NCI-H82 treated with DMSO at 0.1 percent for 48 hours (cell line): ENCODE data around the gene IFT122.

Experiments used
- DNase-seq: peaks from one replicate; lab custom pipeline; 2025; ENCODE audit not compliant: unreplicated experiment; lab: John Stamatoyannopoulos, UW

Gene IFT122

DNA sequence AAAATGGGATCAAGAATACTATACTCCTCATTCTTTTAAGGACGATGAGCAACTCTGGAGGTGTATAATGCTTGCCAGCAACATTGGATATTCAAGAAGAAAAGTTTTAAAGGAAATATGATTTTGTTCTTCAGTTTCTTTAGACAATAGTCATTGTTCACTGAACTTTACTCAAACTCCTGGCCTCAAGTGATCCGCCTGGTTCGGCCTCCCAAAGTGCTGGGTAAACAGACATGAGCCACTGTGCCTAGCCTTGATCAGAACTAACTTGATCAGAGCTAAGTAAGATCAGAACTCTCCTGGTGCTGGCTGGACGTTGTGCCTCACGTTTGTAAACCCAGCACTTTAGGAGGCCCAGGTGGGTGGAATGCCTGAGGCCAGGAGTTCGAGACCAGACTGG is 24.2 kb upstream of the IFT122 start:
- no peak for DNase-seq

DNA sequence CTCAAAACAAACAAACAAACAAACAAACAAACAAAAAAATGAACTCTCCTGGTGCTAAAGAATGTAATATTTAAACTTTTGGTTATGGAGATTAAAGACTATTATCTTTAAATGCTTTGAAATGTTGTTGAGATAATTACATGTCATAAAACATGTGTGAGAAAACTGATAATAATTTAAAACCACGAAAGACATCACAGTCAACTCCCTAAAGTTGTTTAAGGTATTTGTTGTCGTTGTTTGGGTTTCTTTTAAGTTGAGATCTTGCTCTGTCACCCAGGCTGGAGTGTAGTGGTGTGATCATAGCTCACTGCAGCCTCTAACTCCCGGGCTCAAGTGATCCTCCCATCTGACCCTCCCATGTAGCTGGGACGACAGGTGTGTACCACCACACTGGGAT is 23.6 kb upstream of the IFT122 start:
- no peak for DNase-seq

DNA sequence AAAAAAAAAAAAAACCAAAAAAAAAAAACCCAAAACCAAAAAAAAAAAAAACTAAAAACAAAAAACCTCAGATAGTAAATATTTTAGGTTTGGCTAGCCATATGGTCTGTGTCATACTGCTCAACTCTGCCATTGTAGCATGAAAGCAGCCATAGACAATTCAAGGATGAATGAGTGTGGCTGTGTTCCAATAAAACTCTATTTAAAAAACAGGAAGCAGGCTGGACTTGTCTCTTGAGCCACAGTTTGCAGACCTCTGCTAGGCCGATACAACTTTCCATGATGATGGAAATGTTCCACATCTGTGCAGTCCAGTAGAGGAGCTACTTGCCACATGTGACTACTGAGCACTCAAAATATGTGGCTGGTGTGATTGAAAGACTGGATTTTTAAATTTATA is 22.7 kb upstream of the IFT122 start:
- DNase-seq, result no peak

DNA sequence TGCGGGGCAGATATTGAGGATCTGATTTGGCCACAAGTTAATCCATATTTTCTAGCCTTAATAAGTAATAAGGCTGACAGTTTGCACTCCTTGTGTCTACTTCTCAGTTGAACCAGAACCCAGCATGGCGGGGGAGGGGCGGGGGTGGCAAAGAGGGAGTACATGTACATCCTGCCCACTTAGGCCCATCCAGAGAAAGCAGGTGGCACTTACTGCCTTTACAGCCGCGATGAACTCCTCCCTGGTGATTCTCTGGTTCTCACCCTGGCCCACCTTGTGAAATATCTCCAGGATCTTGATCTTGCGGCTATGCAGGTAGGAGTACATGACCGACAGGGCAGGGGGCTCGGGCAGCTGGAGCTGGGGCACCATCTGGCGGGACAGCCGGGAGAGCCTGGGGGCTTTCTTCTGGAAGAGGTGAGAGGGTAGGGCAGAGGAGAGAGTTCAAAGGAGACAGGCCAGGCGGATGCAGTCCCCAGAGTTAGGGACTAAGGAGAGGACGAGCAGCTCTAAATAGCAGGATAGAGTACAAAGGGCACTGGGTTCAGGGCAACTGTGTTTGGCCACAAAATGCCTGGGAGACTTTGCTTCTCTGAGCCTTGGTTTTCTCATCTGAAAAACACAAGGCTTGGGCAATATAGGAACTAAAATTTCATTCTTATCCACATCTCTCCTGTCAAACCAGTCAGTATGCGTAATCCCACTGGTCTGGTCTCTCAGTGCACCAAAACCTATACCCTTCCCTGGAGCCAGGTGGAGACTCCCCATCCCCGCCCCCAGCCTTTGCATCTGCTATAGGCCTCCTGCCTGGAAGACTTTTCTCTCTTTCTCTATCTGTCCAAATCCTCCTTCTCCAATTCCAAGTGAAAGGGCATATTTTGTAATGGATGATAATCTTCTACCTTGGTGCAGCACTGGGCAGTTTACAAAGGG is 21.7 kb upstream of the IFT122 start:
- no peak for DNase-seq

DNA sequence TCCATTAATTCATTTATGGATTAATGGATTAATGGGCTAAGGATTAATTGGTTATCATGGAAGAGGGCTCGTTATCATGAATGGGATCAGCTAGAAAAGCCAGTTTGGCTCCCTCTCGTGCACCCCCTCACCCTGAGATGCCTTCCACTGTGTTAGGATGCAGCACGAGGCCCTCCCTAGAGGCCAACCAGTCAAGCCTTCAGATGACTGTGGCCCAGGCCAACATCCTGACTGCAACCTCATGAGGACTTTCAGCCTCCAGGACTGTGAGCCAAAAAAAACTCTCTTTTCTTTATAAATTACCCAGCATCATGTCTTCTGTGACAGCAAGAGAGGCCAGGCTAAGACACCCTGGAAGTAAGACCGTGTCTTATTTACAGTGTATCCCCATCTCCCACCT is 20.5 kb upstream of the IFT122 start:
- DNase-seq, result no peak

DNA sequence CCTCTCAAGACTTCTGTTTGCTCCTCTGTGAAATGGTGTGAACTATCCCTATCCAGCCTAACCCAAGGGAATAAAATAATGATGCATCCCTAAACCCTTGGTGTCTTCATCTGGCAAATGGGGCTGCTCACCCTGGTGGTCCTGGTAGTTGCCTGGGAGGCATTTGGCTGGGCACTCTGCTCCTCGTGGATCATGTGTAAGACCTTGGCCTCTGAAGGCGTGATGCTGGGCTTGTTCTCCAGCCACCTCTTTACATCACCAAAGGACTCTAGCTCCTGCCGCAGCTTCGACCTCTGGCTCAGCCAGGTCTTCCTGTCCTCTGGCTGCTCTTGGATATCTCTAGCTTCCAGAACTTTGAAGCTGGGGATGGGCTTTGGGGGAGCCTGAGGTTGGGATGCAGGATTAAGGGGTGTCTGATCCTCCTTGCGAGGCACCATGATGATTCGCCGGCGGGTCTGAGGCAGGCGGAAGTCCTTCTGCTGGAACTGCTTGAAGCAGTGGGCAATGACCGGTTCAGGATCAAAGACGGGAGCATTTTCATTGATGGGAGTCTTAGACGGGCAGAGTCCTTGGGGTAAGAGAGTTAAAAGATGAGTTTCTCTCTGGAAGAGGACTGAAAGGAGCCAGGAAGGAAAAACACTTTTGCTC is 18.7 kb upstream of the IFT122 start:
- DNase-seq, result no peak

DNA sequence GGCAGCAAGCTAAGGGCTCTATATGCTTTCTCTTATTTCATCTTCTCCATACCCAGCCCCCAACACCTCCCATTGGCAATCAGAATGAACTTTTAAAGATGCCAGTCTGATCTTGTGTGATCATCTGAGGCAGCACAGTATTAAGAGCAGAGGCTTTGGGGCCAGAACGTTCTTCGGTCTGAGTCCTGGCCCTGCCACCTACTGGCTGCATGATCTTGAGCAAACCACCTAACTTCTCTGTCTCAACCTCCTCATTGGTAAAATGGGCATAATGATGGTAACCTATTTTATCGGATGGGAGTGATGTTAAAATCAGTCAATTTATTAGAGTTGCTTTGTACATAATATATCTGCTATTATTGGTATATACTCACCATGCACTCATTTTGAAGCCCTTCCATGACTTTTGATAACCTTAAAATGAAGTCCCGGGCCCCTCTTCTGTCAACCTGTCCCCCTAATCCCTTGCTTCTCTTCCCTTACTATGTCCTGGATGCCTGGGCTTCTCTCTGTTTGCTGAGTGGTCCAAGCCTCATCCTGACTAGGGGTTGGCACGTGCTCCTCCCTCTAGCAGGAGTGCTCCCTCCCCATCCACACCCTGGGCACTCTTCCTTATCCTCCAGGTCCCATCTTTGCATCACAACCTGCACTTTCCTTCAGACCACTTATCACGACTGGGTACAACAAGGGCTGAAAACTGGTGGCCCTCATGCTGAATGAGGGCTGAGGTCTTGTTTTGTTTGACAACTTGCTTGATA is 17.9 kb upstream of the IFT122 start:
- DNase-seq, result no peak

DNA sequence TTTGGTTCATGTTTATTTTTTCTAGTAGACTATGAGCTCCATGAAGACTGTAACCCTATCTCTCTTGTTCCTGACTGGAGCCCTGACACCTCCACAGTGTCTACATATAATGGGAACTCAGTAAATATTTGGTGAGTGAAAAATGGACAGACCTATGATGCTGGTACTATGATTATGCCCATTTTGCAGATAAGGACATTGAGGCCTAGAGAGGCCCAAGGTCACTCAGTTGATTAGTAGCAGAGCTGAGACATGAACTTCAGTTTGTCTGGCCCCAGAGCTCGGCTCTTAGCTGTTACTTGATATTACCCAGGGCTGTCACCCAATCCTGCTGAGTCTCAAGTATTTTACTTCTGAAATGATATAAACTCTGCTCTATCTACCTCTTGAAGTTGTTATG is 17.1 kb upstream of the IFT122 start:
- no peak for DNase-seq

DNA sequence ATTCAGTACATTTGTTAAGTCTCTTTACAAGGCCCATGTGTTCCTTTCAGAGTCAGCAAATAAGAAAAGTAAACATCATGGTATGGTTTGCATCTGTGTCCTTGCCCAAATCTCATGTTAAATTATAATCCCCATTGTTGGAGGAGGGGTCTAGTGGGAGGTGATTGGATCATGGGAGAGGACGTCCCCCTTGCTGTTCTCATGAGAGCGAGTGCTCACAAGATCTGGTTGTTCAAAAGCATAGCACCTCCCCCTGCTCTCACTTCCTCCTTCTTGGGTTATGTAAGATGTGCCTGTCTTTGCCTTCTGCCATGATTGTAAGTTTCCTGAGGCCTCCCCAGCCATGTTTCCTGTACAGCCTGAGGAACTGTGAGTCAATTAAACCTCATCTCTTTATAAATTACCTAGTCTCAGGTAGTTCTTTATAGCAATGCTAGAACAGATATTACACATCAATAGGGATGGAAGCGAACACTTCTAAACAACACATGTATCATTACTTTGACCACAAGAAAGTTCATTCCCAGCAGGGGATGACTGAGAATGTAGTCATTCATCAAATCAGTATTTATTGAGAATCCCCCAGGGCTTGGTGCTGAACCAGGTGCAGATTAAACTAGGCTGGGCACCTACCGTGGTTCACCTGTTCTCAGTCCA is 15.7 kb upstream of the IFT122 start:
- DNase-seq, result peak; percentile 78

DNA sequence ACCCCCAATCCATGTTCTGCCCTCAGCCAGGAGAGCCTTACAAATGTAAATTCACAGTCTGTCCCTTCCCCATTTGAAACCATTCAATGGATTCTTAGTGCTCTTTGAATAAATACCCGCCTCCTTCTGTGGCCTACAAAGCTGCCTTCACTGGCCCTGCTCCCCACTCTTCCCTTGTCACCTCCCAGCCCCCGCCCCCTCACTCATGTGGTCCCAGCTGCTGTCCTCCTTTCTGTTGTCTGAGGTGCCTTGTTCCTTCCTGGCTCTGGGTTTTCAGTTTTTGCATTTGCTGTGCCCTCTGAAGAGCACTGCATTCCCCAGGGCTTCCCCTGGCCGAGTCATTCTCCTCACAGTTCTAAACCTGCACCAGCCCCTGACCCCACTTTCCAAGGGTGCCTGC is 14.8 kb upstream of the IFT122 start:
- no peak for DNase-seq

DNA sequence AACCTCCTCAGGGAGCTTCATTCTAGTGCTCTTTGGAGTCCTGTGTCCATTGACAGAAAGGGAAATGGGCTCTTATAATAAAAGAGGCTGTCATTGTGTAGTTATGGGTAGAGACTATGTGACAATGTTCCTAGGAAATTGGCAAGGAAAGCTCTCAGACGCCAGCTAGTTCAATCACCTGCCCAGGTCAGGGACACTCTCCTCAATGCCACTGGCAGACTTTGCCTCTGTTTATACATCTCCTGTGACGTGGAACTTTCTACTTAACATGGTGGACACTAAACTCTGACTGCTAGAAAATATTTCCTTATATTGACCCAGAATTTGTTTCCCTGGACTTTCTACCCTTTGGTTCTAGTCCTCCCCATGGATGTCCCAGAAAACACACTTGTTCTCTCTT is 14.4 kb upstream of the IFT122 start:
- no peak for DNase-seq

DNA sequence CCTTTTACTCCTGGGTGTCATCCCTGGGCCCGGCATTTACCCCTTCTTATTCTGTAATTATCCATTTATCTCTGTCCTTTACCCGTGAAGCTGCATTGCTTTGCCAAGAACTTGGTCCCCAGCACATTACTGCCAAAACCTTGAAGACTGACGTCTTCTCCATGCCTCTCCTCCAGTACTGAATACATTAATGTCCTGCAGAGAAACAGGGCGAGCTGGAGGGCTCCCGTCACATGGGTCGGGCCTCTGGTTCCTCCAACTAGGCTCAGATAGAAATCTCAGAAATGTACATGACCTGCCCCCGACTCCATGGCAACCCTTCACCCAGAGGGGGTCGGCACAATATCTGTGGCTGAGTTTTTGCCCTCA is 12.0 kb upstream of the IFT122 start:
- no peak for DNase-seq

DNA sequence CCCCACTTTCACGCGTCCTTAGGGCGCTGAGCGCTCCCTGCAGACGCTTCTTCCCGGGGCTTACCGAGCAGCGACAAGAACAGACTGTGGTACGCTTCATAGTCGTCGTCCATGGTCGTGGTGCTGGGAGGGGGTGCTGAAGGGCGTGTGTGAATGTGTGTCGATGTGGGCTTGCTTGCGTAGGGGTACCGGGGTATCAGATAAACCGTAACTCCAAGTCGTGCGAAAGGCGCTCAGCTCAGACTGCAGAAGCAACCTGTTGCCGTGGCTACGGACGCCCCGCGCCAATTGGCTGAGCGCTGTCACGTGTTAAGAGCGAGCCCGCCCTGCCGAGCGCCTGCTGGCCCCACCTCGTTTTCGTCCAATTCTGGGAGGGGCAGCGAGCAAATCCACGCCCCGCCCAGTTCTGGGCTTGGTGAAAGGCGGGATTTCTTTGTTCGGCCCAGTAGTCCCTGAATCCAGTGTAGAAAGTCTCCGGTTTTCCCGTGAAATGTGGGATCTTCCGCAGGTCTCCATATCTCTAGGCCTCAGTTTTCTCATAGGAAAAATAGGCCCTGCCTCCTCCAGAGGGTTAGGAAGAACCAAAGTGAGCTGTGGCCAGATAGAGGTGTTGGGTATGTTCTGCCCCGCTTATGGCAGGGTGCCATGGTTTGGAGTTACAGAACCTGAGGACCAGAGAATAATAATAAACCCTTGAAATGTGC is 11.5 kb upstream of the IFT122 start, which contains the start of gene EFCAB12:
Gene EFCAB12 (minus strand): TSS at position 261 of the 704 bp plus-strand sequence. CDS start 148 bp downstream, at position 113.
- peak; percentile 92 for DNase-seq

DNA sequence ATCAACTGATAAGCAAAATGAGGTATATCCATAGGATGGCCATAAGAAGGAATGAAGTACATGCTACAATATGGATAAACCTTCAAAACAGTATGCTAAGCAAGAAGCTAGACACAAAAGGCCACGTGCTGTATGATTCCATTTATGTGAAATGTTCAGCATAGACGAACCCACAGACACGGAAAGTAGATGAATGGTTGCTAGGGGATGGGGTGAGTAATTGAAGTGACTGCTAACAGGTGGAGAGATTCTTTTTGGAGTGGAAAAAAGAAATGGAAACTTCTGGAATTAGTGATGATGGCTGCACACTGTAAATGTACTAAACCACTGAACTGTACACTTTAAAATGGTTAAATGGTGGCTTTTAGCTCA is 11.0 kb upstream of the IFT122 start:
- DNase-seq, result no peak

DNA sequence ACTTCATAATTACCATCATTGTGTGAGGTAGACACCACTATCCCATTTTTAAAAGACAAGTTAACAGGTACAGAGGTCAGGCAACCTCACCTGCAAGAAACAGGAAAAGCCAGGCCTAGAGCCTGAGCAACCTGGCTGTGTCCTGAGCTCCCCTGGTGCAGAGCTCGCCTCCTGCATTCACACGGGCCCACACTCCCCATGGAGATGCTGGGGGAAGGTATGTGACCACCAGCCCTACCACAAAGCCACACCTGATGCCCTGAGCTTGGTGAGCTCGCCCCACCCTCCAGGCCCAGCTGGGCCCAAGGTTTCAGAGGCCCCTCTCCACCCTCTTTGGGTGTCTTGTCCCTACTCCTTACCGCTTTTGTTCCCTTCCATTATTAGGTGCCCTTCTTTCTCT is 10.4 kb upstream of the IFT122 start:
- no peak for DNase-seq

DNA sequence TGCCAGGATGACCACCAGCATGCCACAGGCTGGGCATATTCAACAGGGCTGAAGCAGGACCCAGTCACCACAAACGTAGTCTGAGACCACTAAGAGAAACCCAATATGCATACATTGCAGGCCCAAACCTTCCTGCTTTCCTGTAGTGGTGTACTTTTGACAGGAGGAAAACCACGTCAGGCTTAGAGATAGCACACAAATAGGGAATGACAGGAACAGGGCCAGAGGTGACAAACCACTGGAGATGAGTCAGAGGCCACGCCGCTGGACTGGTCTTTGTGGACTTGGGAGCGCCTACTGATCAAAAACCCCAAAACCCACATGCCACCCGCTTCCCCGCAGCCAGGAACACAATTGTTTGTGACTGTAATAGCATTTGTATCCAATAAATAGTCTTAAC is 8.0 kb upstream of the IFT122 start:
- no peak for DNase-seq

DNA sequence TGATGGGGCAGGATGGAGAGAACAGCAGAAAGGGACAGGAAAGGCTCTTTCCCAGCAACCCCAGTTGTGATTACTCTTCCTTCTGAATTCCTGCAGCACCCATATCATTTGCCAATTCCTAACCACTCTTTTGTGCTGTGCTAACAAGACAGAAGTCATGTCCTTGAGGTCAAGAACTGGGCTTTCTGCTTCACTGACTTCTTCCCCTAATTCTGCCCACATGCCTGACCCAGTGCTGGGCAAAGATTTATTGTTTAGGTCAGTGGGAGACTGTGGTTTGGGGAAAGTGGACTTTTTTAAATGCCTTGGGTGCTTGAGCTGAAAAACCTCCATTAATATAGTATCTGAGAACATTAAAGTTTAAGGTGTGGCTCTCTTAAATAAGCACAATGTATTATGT is 7.4 kb upstream of the IFT122 start:
- no peak for DNase-seq

DNA sequence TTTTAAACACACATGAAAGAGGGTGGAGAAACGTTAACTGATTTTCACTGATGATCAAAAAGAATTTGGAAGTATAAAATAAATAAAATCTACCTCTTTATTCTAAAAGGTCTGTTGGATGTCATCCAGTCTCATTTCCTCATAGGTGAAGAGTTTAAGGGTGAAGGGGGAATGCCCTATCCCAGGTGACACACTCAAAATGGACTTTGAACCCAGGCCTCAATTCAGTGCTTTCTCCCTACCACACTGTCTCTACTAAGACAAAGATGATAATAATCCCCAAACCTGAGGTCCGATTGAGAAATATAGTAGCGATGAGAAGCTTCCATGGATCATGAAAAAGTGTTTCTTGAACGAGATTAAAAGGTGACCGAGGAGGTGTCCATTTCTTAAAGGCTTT is 6.5 kb upstream of the IFT122 start:
- DNase-seq, result no peak

DNA sequence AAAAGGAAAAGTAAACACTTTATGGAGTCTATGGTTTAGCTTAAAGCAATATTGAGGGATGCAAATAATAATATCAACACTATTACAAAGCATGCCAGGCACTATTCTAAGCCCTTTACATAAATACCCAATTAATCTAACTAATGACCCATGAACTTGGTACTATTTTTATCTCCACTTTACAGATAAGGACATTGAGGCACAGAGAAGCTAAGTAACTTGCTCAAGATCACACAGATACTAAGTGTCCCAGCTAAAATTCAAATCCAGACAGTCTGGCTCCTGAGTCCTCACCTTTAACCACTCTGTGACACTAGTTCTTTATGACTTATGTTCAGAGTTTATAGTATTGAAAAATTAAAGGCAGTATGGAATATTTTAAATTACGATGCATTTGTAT is 5.9 kb upstream of the IFT122 start:
- DNase-seq, result no peak

DNA sequence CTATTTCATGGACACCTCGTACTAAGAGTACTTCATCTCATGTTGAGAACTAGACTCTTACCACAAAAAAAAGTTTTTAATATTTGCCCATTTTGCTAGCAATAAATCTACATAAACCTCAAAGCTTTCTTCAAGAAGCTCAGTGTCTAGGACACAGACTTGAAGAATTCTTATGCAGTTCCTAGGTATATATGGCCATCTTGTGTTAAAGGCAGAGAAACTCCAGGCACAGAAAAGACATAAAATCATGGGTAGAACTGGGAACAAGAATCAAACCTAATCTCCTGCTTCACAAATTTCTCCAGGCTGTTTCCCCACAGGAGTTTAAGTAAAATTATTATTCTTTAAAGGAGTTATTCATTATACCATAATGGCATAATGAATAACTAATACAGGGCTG is 4.7 kb upstream of the IFT122 start:
- no peak for DNase-seq
